ENCODE results near the gene MLLT10.
A peak's percentile ranks its signal among the peaks of the same experiment; 100 is the strongest.

The MLLT10 gene

DNA sequence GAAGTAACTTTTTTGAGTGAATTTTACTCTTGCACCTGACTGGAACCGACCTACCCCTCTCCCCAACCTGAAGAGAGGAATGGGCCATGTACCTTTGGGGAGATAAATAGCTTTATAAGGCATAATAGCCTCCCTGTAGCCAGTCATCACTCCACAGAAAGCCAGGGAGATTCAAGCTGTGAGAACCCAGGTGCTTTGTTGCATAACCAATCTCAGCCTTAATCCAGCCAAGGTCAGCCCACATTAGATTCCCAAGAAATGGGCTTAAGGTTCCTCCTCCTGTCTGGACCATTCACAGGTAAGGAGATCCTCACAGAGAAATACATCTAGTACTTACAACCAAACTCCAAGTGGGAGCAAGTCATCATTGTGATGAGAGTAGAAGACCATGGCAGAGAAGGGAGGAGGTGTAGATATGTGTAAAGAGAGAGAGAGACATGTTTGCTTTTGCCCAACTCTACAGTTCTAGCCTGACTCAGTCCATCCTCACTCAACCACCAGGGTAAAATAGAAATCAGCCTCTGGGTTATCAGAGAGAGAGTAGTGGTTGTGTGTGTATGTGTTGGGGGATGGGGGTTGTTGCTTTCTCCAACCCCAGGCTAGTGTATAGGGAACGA is 32.2 kb upstream of the MLLT10 start:
- no peak for DNase-seq (ENCODE audit: low spot score)

DNA sequence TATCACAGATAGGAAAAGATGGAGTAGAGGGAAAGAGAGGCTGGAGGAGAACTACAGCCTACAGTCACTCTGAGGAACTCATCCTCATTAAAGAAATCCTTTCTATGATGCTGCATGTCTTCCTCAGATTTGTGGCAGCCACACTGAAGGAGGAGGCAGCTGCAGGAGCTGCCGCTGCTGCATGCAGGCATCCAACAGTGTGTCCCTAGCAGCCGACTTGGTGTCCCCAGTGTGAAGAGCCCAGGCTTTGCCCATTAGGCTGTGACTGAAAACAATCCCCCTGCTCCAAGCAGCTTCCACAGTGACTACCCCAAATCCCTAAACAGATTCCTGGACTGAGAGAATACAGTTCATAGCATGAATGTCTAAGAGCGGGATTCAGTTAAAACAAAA is 31.7 kb upstream of the MLLT10 start:
- no peak for DNase-seq (ENCODE audit: low spot score)

DNA sequence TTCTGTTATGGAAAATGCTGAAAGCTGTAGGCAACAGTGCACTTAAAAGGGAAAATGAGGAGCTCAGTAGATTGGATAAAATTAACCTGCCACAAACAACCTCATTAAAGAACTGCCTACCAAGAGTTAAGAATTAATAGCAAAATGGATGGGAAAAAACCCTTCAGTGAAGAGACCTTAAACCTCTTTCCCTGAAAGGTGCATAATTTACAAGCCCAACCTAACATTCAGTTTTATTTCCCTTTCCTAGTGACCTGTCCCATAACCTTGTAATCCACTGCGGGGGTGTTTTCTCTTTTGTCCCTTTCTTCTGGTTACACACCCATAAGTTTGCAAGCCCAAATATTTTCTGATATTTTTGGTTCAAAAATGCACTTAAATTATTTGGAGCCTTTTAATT is 30.5 kb upstream of the MLLT10 start:
- DNase-seq (ENCODE audit: low spot score), result no peak

DNA sequence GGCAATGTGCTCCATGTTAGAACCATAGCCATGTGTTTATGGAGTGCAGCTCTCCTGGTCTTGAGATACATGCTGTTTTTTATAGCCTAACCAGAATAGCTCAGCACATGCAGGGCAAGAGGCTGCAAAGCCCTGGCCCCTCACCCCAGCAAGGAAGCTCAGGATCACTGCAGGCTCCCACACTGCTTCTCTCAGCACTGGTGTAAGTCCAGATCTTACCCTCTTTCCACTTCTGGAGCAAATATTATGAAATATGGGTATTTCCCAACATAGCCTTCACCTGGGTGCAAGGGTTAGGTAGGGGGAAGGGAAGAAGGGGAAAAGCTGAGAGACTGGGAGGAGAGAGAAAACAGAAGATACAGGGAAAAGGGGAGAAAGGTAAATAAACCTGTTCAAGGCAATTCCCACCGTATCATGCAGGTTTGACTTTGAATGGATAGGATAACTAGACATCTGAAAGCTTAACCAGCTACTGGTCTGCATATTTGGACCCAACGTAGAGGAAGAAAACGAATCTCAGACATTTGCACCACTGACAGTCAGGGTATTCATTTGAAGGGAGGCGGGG is 28.2 kb upstream of the MLLT10 start:
- no peak for DNase-seq (ENCODE audit: low spot score)

DNA sequence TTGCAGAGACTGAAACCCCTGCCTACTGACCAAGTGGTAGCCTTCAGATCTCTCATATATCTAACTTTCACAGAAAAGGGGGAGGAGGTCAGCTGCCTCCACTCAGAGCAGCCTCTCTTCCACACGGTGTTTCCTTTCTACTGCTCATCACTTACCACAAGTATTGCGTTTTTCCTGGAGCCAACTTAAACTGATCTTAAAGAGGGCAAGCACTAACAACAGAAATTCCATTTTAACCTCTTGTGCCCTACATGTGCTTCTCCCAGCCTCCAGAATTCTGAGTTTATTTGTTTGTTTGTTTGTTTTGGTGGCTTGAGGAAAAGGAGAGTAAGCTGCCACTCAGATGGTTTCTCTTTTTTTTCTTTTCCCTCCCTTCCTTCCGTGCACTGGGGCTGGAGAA is 27.7 kb upstream of the MLLT10 start:
- DNase-seq (ENCODE audit: low spot score), result no peak

DNA sequence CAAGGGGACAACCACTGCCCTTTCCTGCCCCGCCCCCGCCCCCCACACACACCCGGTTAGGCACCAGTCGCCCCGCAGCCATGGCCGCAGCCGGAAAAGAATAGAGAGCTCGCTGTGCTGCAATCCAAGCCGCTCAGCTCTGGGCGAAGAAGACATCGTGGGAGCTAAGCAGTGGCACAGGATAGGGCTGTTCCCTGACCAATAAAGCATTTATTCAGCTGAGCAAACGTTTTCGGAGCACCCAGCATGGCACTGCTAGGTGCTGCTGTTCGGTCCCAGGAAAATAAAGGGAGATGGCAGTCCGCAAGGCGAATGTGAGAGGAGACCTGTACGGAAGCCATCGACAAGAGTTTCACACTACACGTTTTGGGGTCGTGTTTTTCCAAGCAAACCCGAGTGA is 26.9 kb upstream of the MLLT10 start:
- DNase-seq (ENCODE audit: low spot score), result no peak

DNA sequence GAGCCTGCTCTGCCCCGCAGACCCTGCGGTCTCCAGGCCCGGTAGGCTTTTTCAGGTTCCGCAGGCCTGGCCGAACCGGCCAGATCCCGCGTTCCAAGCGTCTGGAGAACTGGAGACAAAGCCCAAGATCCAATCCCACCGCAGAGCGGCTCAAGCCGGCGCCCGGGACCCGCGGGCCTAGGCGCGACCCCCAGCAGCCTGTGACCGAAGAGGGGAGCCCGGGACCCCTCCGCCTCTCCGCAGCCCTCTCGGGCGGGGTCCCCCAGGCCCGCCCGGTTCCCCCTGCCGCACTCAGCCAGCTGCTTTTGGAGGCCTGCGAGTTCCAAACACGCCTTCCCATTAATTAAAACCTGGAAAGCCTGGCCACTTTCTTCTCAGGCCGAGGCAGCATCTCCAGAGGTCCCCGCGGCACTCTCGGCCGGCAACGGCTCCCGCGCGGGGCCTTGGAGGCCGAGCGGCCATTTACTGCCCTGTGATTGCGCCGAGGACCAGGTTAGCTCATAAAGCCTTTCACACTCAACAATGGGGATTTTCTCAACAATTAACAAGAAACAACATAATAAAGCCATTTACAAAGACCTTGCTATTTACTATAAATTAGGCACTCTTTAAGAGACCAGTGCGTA is 25.2 kb upstream of the MLLT10 start:
- DNase-seq (ENCODE audit: low spot score), result no peak

DNA sequence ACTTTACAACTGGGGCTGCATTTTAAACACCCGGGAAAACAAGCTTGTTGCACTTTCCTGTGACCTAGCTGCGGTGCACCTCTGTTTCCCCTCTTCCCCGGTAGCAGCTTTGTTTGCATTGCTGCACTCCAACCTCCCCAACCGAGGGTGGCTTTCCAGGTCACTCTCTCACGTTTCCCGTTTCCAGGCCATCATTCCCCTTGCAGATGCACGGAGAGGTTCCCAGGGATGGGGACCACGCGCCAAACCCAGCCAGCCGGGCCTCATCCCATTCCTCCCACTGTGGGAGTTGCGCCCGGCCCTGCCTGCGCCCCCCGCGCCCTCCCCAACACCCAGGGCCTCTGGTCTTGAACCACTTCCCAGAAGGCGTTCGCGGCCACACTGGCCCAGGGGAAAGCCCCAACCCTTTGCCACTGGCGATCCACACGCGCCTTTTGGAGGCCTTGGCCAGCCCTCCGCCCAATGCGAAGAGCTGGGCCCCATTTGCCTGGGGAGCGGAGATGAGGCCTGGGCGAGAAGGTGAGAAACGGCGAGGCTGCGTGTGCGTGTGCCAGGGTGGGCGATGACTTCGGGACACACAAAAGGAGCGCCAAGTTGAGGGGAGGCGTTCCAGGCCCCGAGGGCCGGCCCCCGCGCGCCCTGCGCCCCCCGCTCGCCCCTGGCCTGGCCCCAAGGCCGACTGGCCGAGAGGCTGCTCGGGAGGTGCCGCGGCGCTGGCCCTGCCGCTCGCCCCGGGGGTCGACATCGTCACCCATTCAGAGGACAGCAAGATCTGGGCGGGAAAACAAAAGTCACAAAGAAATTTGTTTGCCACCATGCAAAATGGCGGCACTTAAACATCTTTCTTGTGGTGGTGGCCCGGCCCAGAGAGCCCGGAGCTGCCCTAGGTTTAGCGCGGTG is 24.4 kb upstream of the MLLT10 start:
- DNase-seq (ENCODE audit: low spot score), result no peak

DNA sequence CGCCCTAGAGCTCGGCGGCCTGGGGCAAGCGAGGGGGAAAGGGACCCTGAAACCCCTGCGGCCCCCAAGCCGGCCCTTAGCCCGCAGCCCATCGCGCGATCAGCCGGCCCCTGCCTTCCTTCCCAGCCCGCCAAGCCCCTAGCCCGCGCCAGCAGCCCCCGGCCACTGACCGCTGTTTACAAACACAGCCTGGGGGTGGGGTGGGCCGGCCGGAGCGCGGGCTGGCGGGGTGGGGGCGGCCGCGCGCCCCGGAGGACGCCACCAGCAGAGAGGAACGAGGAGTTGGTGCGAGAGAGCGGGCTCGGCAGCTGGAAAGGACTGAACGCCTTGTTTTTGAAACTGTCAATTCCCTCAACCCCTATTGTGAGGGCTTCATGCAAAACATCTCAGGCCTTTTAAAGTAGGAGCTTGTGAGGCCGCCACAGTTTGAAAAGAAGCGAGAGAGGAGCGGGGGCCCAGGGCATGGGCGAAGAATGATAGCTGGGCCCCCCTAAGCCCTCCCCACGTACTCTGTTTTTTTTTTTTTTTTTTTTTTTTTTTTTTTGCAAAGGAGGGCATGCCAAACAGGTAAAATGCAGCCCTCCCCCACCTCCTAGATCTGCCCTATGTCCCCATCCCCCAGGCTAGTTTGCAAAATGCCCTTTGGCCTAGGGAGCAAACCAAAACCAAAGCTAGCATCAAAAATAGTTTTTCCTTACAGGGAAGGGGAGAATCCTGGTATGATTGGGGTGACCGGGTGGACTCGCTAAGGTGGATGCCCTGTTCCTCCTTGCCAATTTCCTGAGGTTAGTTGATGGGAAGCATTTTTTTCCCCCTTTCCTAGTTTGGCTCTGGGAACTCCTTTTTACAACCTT is 23.6 kb upstream of the MLLT10 start:
- no peak for DNase-seq (ENCODE audit: low spot score)

DNA sequence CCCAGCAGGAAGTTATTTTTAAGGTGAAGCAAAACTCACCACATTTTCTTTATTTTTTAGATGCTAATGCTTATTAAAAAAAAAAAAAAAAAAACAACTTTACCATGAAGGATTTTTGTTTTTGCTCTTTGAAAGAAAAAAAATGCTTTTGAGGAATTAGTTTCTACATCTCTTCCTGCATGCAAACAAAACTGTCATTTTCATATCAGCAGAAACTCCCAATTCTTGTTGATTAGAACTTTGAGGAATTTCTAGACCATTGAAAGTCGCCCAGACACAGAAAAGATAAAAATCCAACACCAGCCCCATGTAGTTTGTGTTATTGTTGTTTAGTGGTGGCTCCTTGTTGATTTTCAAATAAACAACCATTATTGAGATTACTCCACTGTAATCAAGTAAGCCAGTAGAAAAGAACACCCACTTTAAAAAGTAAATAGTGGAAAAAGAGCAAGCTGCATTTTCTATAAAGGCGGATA is 22.9 kb upstream of the MLLT10 start:
- DNase-seq (ENCODE audit: low spot score), result no peak

DNA sequence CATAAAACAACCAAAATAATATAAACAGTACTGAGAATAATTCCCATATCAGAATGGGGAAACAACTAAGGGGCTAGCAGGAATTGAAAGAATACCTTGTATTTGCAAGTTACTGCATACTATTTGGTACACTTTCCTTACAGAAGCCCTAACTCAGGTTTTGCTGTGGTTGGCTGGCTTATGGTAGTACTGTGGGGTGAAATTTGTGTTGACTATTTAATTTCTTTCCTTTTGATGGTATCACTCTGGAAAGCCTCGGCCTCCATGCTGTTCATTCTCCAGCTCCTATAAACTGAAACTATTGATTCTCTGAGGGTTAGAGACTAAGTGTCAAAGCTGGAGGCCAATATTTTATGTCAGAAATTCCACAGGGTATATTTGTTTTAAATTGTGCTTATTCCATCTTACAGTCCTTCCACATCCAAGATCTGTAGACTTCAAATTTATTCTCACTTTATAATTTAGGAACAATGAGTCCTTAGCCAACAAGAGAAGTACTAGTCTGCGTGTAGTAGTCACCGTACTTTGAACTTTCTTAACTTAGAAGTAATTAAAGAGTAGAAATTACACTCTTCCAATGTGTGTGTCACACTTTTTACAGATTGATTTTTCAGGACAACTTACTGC is 22.0 kb upstream of the MLLT10 start:
- DNase-seq (ENCODE audit: low spot score), result no peak

DNA sequence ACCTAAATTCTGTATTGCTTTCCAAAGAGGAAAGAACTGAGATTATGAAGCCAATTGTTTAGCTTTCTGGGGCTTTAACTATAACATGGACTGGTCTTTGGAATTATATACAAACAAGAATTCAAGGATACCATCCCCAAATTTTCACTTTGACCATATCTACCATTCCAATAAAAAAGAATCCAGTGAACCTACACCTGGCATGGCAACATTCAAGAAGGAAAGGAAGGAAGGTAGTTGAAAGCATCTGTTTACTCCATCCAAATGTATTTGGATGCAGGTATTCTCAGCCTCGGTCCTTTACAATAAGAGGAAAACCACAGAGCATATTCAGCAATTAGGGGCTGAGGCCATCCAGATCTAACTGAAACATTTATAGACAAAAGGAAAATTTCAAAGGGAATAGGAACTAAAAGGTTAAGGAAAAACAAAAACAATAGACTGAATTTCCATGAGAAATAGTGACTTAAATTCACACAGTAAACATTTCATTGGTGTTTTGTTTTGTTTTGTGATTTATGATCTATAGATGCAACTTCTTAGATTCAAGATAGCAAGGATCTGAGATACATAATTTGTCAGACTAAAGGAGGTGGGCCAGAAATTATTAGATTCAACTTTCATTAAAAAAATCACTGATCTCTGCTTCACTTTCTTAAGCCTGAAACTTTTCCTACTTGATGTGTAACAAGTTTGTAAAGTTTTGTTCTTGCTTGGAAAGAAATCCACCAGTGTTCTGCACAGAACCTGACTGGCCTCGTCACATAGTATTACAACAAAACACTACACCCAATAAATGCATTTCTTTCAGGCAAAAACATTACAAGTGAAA is 21.2 kb upstream of the MLLT10 start:
- DNase-seq (ENCODE audit: low spot score), result no peak

DNA sequence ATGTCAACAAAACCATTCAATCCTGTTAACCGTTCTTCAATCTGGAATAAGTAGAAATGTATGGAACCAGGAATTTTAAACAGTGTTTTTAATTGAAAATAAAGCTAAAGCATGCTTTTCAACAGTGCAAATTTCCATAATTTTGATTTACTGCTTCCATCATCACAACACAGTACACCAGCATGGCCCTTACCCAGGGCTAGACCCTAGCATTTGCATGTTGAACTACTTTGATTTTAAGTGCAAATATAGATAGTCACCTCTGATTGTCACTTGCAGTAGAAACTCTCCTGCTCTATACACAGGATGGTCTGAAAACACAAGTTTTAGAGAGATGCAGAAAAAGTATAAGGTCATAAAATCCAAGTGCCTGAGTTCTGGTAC is 20.6 kb upstream of the MLLT10 start:
- no peak for DNase-seq (ENCODE audit: low spot score)

DNA sequence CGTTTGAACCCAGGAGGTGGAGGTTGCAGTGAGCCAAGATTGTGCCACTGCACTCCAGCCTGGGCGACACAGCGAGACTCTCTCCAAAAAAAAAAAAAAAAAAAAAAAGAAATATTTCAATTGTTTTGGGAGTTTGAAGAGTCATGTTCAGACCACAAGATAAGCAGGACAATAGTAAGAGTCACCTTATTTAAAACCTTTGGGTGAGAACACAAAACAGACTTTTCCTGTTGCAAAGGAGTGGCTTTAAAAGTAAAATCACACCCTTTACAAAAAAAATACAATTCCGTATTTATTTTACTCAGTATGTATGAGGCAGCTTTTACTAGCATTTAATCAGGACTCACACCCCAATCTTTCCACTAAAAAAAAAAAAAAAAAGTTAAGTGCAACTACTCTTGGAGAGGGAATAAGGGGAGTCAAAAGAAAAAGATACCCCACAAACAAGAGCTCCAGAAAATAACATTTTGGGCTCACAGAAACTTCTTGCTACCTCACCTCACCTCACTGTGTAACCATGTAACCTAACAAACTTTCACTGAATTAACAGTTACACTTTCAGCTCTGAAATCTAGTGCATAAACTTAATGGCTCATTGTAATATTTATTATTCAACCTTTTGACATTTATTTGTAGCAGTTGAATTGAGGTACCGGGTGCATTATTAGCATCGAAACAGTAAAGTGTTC is 19.8 kb upstream of the MLLT10 start:
- no peak for DNase-seq (ENCODE audit: low spot score)

DNA sequence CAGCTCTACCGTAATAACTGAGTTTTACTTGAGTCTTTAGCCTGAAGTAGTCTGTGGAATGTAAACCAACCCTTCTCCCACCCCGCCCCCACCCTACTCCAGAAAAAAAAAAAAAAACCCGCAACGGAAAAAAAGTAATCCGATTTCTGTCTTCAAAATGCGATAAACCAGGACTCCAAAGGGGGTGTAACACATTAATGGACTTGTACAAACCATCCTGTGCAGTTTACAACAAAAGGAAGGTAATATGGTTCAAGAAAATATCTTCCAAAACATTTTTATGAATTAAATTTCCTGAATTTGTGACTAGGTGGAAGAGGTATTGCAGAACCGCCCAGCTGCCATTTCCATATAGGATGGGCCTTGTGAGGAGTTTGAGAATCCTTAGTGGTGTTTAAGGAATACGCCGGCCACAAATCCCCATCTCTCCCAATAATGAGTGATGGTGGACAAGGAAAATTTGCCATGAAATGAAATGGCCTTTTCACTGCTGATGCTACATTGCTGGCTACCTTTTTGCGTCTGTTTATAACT is 19.1 kb upstream of the MLLT10 start:
- no peak for DNase-seq (ENCODE audit: low spot score)

DNA sequence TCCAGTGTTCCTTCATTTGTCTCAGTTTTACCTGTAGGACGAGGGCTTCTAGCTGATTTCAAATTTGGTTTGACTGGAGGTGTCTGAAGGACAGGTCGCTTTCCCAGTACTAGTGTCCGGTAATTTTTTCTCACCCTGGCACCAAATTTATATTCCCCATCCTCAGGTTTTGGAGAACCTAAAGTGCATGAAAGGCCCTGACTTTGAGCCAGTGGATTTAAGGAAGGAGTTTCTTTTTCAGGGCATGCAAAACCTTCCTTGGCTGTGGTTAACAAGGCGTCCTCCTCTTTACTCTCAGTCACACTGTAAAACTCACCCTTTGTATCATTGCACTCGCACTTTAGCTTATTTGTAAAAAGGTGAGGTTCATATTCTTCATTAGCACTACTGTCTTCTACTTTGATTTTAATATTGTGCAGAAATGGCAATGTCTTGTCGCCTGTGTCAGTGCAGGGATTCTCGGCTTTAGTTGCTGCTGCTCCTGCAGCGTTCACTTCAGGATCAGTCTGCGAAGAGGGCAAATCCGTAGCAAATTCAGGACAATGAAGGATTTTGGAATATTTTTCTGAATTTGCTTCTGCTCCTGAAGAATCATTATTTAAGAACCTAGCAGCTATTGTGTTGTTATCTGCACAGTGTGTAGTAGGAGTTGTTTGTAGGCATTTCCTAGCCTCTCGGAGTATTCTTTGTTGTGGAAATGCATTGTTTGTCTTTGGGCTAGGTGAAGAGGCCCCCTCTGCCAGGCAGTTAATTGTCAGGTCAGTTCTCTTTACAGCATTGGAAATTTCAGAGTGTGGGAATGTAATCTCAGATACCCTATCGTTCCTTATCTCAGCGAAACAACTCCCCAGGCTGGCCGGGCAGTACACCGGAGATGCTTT is 18.4 kb upstream of the MLLT10 start:
- DNase-seq (ENCODE audit: low spot score), result no peak

DNA sequence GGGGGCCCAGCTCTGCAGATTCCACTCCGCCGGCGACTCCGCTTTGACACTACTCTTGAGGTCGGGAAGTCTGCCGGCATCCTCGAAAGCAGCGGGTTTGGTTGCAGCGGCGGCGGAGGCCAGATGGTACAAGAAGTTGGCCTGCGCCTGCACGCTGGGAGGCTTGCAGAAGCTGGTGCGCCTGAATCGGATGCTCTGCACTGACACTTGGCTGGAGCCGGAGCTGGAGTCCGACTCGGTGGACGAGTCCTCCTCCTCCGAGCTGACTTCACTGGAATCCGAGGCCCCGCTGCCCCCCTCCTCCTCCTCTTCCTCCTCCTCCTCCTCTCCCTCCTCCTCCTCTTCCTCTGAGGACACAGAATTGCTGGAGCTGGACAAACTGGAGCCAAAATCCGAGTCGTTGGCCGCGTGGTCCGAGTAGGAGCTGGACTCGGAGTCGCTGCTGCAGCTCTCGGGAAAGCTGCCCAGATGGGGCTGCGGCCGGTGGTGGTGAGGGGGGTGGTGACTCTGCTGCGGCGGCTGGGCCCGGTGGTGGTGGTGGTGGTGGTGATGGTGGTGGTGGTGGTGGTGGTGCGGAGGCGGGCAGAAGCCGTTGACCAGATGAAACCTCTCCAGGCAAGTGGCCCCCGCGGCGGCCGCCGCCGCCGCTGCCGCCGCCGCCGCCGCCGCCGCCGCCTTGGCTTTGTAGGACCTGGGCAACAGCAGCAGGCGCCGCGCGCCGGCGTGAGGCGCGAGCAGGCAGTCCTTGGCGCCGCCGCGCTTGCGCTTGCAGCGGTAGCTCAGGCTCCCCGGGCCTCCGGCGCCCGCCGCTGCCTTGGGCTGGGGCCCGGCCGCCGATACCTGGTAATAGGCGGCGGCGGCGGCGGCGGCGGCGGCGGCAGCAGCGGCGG is 17.5 kb upstream of the MLLT10 start:
- DNase-seq (ENCODE audit: low spot score), result peak; percentile 72

Data from kidney tubule cell (primary cell).